Duodenal mucosa (tissue), 2 donors: ENCODE measurements around the gene IL21R.
A peak's percentile ranks its signal among the peaks of the same experiment; 100 is the strongest.
"Not testable (repeated sequence)": the region's sequence is repeated elsewhere in the genome, so short reads cannot be mapped to it uniquely, and the experiment has no call there.

Experiments used
- H3K27ac ChIP-seq: one replicate; pipeline ENCODE4 v1.7.0; 2013; ENCODE audit warnings: low read depth, low read length
- H3K27me3 ChIP-seq, 2 donors: one replicate each; pipeline ENCODE4 v1.7.0; 2013; ENCODE audit warnings: low read length in 2 of 2, control low read depth in 1 of 2; ENCODE audit not compliant: insufficient read depth in 2 of 2, control insufficient read depth in 1 of 2
- H3K36me3 ChIP-seq, 2 donors: one replicate each; pipeline ENCODE4 v1.7.0; 2013; ENCODE audit warnings: low read length in 2 of 2, control low read depth in 1 of 2; ENCODE audit not compliant: insufficient read depth in 2 of 2, control insufficient read depth in 1 of 2
- H3K4me1 ChIP-seq, 2 donors: one replicate each; pipeline ENCODE4 v1.7.0; 2013; ENCODE audit warnings: low read length in 2 of 2, control low read depth in 1 of 2; ENCODE audit not compliant: insufficient read depth in 2 of 2, control insufficient read depth in 1 of 2
- H3K4me3 ChIP-seq, 2 donors: one replicate each; pipeline ENCODE4 v1.7.0; 2013; ENCODE audit warnings: low read length in 2 of 2, low read depth in 1 of 2
- H3K9ac ChIP-seq, 2 donors: one replicate each; pipeline ENCODE4 v1.7.0; 2013; ENCODE audit warnings: low read length in 2 of 2, low read depth in 1 of 2
- H3K9me3 ChIP-seq, 2 donors: one replicate each; pipeline ENCODE4 v1.7.0; 2013; ENCODE audit warnings: low read length in 2 of 2, control low read depth in 1 of 2; ENCODE audit not compliant: control insufficient read depth in 1 of 2

The IL21R gene

GRCh38 chr16:27453494-27453825 lies 51.5 kb downstream of the IL21R start:
- Histone ChIP-seq H3K27me3 (peaks cover 11 to 20% of the 10 kb centered on the region in 2 donors), H3K9ac (no peak overlapping the region), H3K4me1 (peaks cover 5 to 19% of the 10 kb centered on the region in 2 donors), H3K27ac (no peak overlapping the region), H3K36me3 (no peaks in the 10 kb centered on the region), H3K4me3 (no peak overlapping the region), H3K9me3 (no peaks in the 10 kb centered on the region)

- Histone ChIP-seq H3K9me3 (no peaks in the 10 kb centered on the region), H3K4me3 (no peak overlapping the region), H3K9ac (no peak overlapping the region), H3K27ac (no peak overlapping the region), H3K4me1 (peaks cover 0 to 5% of the 10 kb centered on the region in 2 donors), H3K36me3 (peaks cover 0 to 13% of the 10 kb centered on the region in 2 donors), H3K27me3 (peaks cover 4 to 5% of the 10 kb centered on the region in 2 donors)
Measured at GRCh38 chr16:27455700-27456099, 53.7 kb downstream of the IL21R start.

DNA sequence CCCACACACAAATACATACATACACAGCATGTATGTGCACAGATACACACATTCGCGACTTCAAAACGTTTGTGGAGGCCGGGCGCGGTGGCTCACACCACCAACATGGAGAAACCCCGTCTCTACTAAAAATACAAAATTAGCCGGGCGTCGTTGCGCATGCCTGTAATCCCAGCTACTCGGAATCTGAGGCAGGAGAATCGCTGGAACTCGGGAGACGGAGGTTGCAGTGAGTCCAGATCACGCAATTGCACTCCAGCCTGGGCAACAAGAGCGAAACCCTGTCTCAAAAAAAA lies 55.6 kb downstream of the IL21R start:
- H3K27me3 ChIP-seq, H3K27ac ChIP-seq, H3K4me1 ChIP-seq, H3K9me3 ChIP-seq, H3K4me3 ChIP-seq: not testable (repeated sequence)
- H3K9ac ChIP-seq: peak overlapping the region in 1 of 2 donors; percentile 2
- peaks cover 12 to 31% of the 10 kb centered on the region in 2 donors for H3K36me3 ChIP-seq

DNA sequence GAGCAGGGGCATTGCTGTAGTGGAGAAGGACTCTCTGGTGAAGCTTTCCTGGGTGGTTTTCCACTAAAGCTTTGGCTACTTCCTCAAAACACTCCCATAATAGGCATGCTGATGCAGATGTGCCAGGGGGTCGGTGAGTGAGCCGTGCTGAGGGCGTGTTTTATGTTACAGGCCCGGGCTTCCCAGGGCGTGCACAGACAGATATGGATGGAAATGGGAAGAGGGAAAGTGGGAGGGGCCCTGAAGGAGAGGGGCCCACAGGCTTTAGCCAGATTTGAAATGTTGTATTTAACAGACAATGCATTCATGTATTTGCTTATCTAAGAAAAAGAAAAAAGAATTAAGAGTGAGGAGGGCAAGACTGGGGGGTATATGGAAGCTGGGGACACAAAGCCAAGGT lies 56.3 kb downstream of the IL21R start:
- no peak overlapping the region for H3K4me3 ChIP-seq
- no peak overlapping the region for H3K27ac ChIP-seq
- no peaks in the 10 kb centered on the region for H3K4me1 ChIP-seq
- H3K9ac ChIP-seq: no peak overlapping the region
- peaks cover 0 to 2% of the 10 kb centered on the region in 2 donors for H3K27me3 ChIP-seq
- H3K9me3 ChIP-seq: no peaks in the 10 kb centered on the region
- H3K36me3 ChIP-seq: peaks cover 14 to 38% of the 10 kb centered on the region in 2 donors

GRCh38 chr16:27458987-27459688 lies 57.2 kb downstream of the IL21R start:
- peaks cover 0 to 2% of the 10 kb centered on the region in 2 donors for H3K27me3 ChIP-seq
- H3K9me3 ChIP-seq: no peaks in the 10 kb centered on the region
- H3K4me3 ChIP-seq: no peak overlapping the region
- peaks cover 14 to 46% of the 10 kb centered on the region in 2 donors for H3K36me3 ChIP-seq
- H3K27ac ChIP-seq: no peak overlapping the region
- no peaks in the 10 kb centered on the region for H3K4me1 ChIP-seq
- H3K9ac ChIP-seq: no peak overlapping the region

GRCh38 chr16:27460213-27460612 lies 58.2 kb downstream of the IL21R start:
- Histone ChIP-seq H3K27ac (no peak overlapping the region), H3K9me3 (no peaks in the 10 kb centered on the region), H3K4me3 (no peak overlapping the region), H3K4me1 (peaks cover 0 to 4% of the 10 kb centered on the region in 2 donors), H3K36me3 (peaks cover 19 to 53% of the 10 kb centered on the region in 2 donors), H3K27me3 (peaks cover 0 to 2% of the 10 kb centered on the region in 2 donors), H3K9ac (no peak overlapping the region)

- no peak overlapping the region for H3K9ac ChIP-seq
- H3K4me3 ChIP-seq: no peak overlapping the region
- no peak overlapping the region for H3K27ac ChIP-seq
- peaks cover 20 to 59% of the 10 kb centered on the region in 2 donors for H3K36me3 ChIP-seq
- H3K9me3 ChIP-seq: no peaks in the 10 kb centered on the region
- peaks cover 0 to 2% of the 10 kb centered on the region in 2 donors for H3K27me3 ChIP-seq
- H3K4me1 ChIP-seq: peaks cover 6 to 8% of the 10 kb centered on the region in 2 donors
Measured at GRCh38 chr16:27460663-27461482, 58.9 kb downstream of the IL21R start.

- H3K4me1 ChIP-seq: peaks cover 8% of the 10 kb centered on the region in 2 donors
- no peak overlapping the region for H3K4me3 ChIP-seq
- peaks cover 20 to 67% of the 10 kb centered on the region in 2 donors for H3K36me3 ChIP-seq
- no peak overlapping the region for H3K9ac ChIP-seq
- no peak overlapping the region for H3K27ac ChIP-seq
- H3K27me3 ChIP-seq: no peaks in the 10 kb centered on the region
- H3K9me3 ChIP-seq: no peaks in the 10 kb centered on the region
Measured at GRCh38 chr16:27461483-27462171, 59.7 kb downstream of the IL21R start.

DNA sequence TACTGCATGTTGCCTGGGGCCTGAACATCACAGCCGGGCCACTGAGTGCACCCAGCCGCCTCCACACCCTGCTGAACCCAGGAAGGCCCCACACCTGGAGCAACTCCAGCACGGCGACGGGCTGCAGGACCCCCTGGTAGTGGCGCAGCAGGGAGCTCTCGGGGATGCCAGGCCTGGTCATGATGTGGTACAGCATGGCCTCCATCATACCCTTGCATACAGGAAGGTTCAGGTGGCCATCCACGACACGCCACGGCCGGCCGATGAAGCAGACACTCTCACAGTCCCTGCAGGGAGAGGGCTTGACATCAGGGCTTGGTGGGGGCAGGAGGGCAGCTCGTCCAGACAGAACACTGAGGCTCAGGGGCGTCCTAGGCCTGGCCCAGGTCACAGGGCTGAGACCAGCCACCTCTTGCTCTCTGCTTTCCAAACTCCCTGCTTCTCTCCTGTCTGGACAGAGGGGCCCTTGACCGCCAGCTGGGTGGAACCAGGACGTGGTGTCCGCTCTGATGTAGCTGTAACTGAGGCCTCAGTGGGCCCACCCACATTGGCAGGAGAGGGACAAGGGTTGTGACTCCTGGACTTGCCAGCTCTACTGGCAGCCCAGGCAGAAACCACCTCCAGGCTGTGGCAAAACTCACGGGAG lies 60.3 kb downstream of the IL21R start:
- peaks cover 8% of the 10 kb centered on the region in 2 donors for H3K4me1 ChIP-seq
- no peaks in the 10 kb centered on the region for H3K27me3 ChIP-seq
- no peak overlapping the region for H3K27ac ChIP-seq
- H3K9ac ChIP-seq: no peak overlapping the region
- H3K4me3 ChIP-seq: no peak overlapping the region
- H3K36me3 ChIP-seq: peaks cover 20 to 74% of the 10 kb centered on the region in 2 donors
- no peaks in the 10 kb centered on the region for H3K9me3 ChIP-seq
